NCI-H1105 (cell line): ENCODE results near the gene ACACB.
"Not testable (repeated sequence)": the region's sequence is repeated elsewhere in the genome, so short reads cannot be mapped to it uniquely, and the experiment has no call there.

Experiments
- DNase-seq: peaks from one replicate; lab custom pipeline; 2025; lab: John Stamatoyannopoulos, UW

ACACB gene

GRCh38 chr12:109144224-109144623, 27.8 kb downstream of the ACACB start:
- DNase-seq = no peak

GRCh38 chr12:109147126-109147525, 30.7 kb downstream of the ACACB start:
- not testable (repeated sequence) for DNase-seq

- DNase-seq = no peak
Observed at GRCh38 chr12:109147954-109148353, 31.6 kb downstream of the ACACB start.

- DNase-seq = no peak
Observed at GRCh38 chr12:109150124-109150640, 33.8 kb downstream of the ACACB start.

- no peak for DNase-seq
Observed at GRCh38 chr12:109151457-109151856, 35.1 kb downstream of the ACACB start.

GRCh38 chr12:109153821-109154441, 37.5 kb downstream of the ACACB start:
- no peak for DNase-seq

GRCh38 chr12:109154451-109155438, 38.4 kb downstream of the ACACB start:
- DNase-seq = peak; percentile 92

GRCh38 chr12:109156036-109156435, 39.6 kb downstream of the ACACB start:
- no peak for DNase-seq

- no peak for DNase-seq
Observed at GRCh38 chr12:109156586-109156985, 40.2 kb downstream of the ACACB start.

GRCh38 chr12:109157986-109158385, 41.6 kb downstream of the ACACB start:
- no peak for DNase-seq

GRCh38 chr12:109160433-109160832, 44.0 kb downstream of the ACACB start:
- no peak for DNase-seq

- DNase-seq = no peak
Observed at GRCh38 chr12:109160873-109161272, 44.5 kb downstream of the ACACB start.

GRCh38 chr12:109162551-109162950, 46.2 kb downstream of the ACACB start:
- no peak for DNase-seq

- DNase-seq = no peak
Observed at GRCh38 chr12:109163167-109163566, 46.8 kb downstream of the ACACB start.

GRCh38 chr12:109165599-109165998, 49.2 kb downstream of the ACACB start:
- no peak for DNase-seq

GRCh38 chr12:109166371-109166770, 50.0 kb downstream of the ACACB start:
- DNase-seq = no peak

- no peak for DNase-seq
Observed at GRCh38 chr12:109167781-109168180, 51.4 kb downstream of the ACACB start.

- DNase-seq = no peak
Observed at GRCh38 chr12:109169262-109169661, 52.9 kb downstream of the ACACB start.

GRCh38 chr12:109169686-109170085, 53.3 kb downstream of the ACACB start:
- DNase-seq = no peak

GRCh38 chr12:109170324-109170723, 53.9 kb downstream of the ACACB start:
- no peak for DNase-seq

GRCh38 chr12:109172787-109173186, 56.4 kb downstream of the ACACB start:
- DNase-seq = not testable (repeated sequence)

GRCh38 chr12:109173443-109174240, 57.3 kb downstream of the ACACB start:
- DNase-seq = no peak
